H9 (cell line): Measurements from ENCODE around the gene MALL. TPM values are rescaled to one million over a fixed set of nuclear protein-coding genes. Genes with fewer than 3 reads are reported as not detected.

Experiments used
- DNase-seq: peaks from one replicate; pipeline ENCODE4 v3.0.0-alpha.2; 2017
- H2AFZ ChIP-seq: one replicate; pipeline ENCODE4 v1.6.1; 2013; ENCODE audit warnings: mild to moderate bottlenecking, low read length, control low read depth, moderate library complexity
- H2AK5ac ChIP-seq: 2 replicates; pipeline ENCODE4 v1.6.1; 2013; ENCODE audit warnings: low read length, control low read depth, mixed read lengths; ENCODE audit not compliant: insufficient read length
- H2BK120ac ChIP-seq: one replicate; pipeline ENCODE4 v1.6.1; 2013; ENCODE audit warnings: low read depth, mild to moderate bottlenecking, low read length, control low read depth, inconsistent platforms; ENCODE audit not compliant: poor library complexity, severe bottlenecking
- H2BK12ac ChIP-seq: 2 replicates; pipeline ENCODE4 v1.6.1; 2013; ENCODE audit warnings: low read length, control low read depth, mixed read lengths, low read depth; ENCODE audit not compliant: insufficient read length
- H2BK15ac ChIP-seq: 2 replicates; pipeline ENCODE4 v1.6.1; 2013; ENCODE audit warnings: low read depth, low read length, control low read depth
- H2BK20ac ChIP-seq: one replicate; pipeline ENCODE4 v1.6.1; 2013; ENCODE audit warnings: low read depth, mild to moderate bottlenecking, low read length, control low read depth, inconsistent platforms; ENCODE audit not compliant: poor library complexity, severe bottlenecking
- H2BK5ac ChIP-seq: 2 replicates; pipeline ENCODE4 v1.6.1; 2013; ENCODE audit warnings: low read length, control low read depth, mixed read lengths; ENCODE audit not compliant: insufficient read length
- H3K14ac ChIP-seq: 2 replicates; pipeline ENCODE4 v1.6.1; 2013; ENCODE audit warnings: low read length, control low read depth; ENCODE audit not compliant: insufficient read depth
- H3K18ac ChIP-seq: 2 replicates; pipeline ENCODE4 v1.6.1; 2013; ENCODE audit warnings: low read depth, mild to moderate bottlenecking, mixed read lengths, low read length, control low read depth; ENCODE audit not compliant: insufficient read length
- H3K23ac ChIP-seq: 2 replicates; pipeline ENCODE4 v1.6.1; 2013; ENCODE audit warnings: low read length, control low read depth, mixed read lengths, low read depth; ENCODE audit not compliant: insufficient read length
- H3K23me2 ChIP-seq: 2 replicates; pipeline ENCODE4 v1.6.1; 2013; ENCODE audit warnings: low read depth, mild to moderate bottlenecking, mixed read lengths, low read length, control low read depth; ENCODE audit not compliant: insufficient read length, poor library complexity, severe bottlenecking
- H3K27ac ChIP-seq: 2 replicates; pipeline ENCODE4 v1.5.1; 2013; ENCODE audit warnings: low read length, control low read depth, mixed read lengths, low read depth; ENCODE audit not compliant: insufficient read length
- H3K27me3 ChIP-seq: 2 replicates; pipeline ENCODE4 v1.6.1; 2013; ENCODE audit warnings: low read length, control low read depth, inconsistent platforms; ENCODE audit not compliant: insufficient read depth
- H3K4ac ChIP-seq: 2 replicates; pipeline ENCODE4 v1.6.1; 2013; ENCODE audit warnings: low read depth, mild to moderate bottlenecking, control low read depth, inconsistent platforms, low read length, moderate library complexity
- H3K4me1 ChIP-seq: 2 replicates; pipeline ENCODE4 v1.6.1; 2013; ENCODE audit warnings: low read length, control low read depth, inconsistent platforms; ENCODE audit not compliant: insufficient read depth
- H3K4me2 ChIP-seq: 2 replicates; pipeline ENCODE4 v1.6.1; 2013; ENCODE audit warnings: low read length, control low read depth, mixed read lengths; ENCODE audit not compliant: insufficient read length, insufficient read depth
- H3K56ac ChIP-seq: 2 replicates; pipeline ENCODE4 v1.6.1; 2013; ENCODE audit warnings: low read depth, mild to moderate bottlenecking, mixed read lengths, low read length, control low read depth; ENCODE audit not compliant: insufficient read length
- H3K79me1 ChIP-seq: 2 replicates; pipeline ENCODE4 v1.6.1; 2013; ENCODE audit warnings: low read depth, mild to moderate bottlenecking, moderate library complexity, low read length, control low read depth, inconsistent platforms; ENCODE audit not compliant: insufficient read depth, poor library complexity, severe bottlenecking
- H3K79me2 ChIP-seq: 2 replicates; pipeline ENCODE4 v1.6.1; 2013; ENCODE audit warnings: low read length, control low read depth, inconsistent platforms; ENCODE audit not compliant: insufficient read depth
- H3K9ac ChIP-seq: 2 replicates; pipeline ENCODE4 v1.6.1; 2013; ENCODE audit warnings: low read length, control low read depth, mixed read lengths; ENCODE audit not compliant: insufficient read length; ENCODE audit errors: extremely low read depth
- H3K9me3 ChIP-seq: one replicate; pipeline ENCODE4 v1.6.1; 2013; ENCODE audit warnings: low read depth, low read length, inconsistent platforms; ENCODE audit not compliant: control insufficient read depth
- H3T11ph ChIP-seq: one replicate; pipeline ENCODE4 v1.6.1; 2013; ENCODE audit warnings: mild to moderate bottlenecking, low read length, control low read depth, inconsistent platforms
- H4K20me1 ChIP-seq: one replicate; pipeline ENCODE4 v1.6.1; 2013; ENCODE audit not compliant: control insufficient read depth, insufficient read length, insufficient read depth
- H4K5ac ChIP-seq: 2 replicates; pipeline ENCODE4 v1.6.1; 2013; ENCODE audit warnings: low read depth, mild to moderate bottlenecking, mixed read lengths, low read length, control low read depth; ENCODE audit not compliant: insufficient read length
- H4K8ac ChIP-seq: replicated peaks from 2 replicates; pipeline ENCODE4 v1.6.1; 2013; ENCODE audit warnings: low read length, control low read depth, mixed read lengths, low read depth; ENCODE audit not compliant: insufficient read length
- H4K91ac ChIP-seq: 2 replicates; pipeline ENCODE4 v1.6.1; 2013; ENCODE audit warnings: low read depth, mild to moderate bottlenecking, moderate library complexity, mixed read lengths, low read length, control low read depth; ENCODE audit not compliant: insufficient read length
- H3K27ac Mint-ChIP-seq, 3 experiments: 2 replicates in 2 of 3; 3 replicates in 1 of 3; pipeline ENCODE4 v1.8.0; 2020 to 2021; ENCODE audit warnings: mixed read lengths in 3 of 3, mild to moderate bottlenecking in 1 of 3, moderate library complexity in 1 of 3
- H3K27me3 Mint-ChIP-seq: 2 replicates; pipeline ENCODE4 v1.8.0; 2021; ENCODE audit warnings: low read depth, mild to moderate bottlenecking, moderate library complexity, mixed read lengths
- H3K36me3 Mint-ChIP-seq, 3 experiments: 2 replicates in 2 of 3; 3 replicates in 1 of 3; pipeline ENCODE4 v1.8.0; 2020 to 2021; ENCODE audit warnings: low read depth in 3 of 3, mixed read lengths in 3 of 3; ENCODE audit not compliant: insufficient read depth in 1 of 3
- H3K4me1 Mint-ChIP-seq, 2 experiments: 2 replicates each; pipeline ENCODE4 v1.8.0; 2020; ENCODE audit warnings: mixed read lengths in 2 of 2
- H3K4me3 Mint-ChIP-seq, 2 experiments: 2 replicates in 1 of 2; 3 replicates in 1 of 2; pipeline ENCODE4 v1.8.0; 2020 to 2021; ENCODE audit warnings: mild to moderate bottlenecking in 2 of 2, mixed read lengths in 2 of 2, moderate library complexity in 1 of 2
- H3K9me3 Mint-ChIP-seq, 2 experiments: 2 replicates in 1 of 2; 3 replicates in 1 of 2; pipeline ENCODE4 v1.8.0; 2020; ENCODE audit warnings: mild to moderate bottlenecking in 2 of 2, mixed read lengths in 2 of 2, moderate library complexity in 1 of 2
- CTCF ChIP-seq: fragments of 200-600 bp; sonication (generic); conservative IDR thresholded peaks from 3 replicates; pipeline ENCODE4 v1.8.0; 2021; ENCODE audit warnings: antibody characterized with exemption, mild to moderate bottlenecking
- WGBS: extraction: QIAGEN DNeasy Blood & Tissue Kit; methylation state at CpG from one replicate; pipeline ENCODE4 v1.1.7; 2013; ENCODE audit warnings: missing lambda C conversion rate, low lambda C conversion rate, mixed read lengths; ENCODE audit not compliant: insufficient read length; ENCODE audit errors: extremely low coverage; 5-methylcytosine and 5-hydroxymethylcytosine counted together
- total RNA-seq: library from RNA; stranded (reverse); gene quantifications from 2 replicates; pipeline ENCODE4 v1.2.1, GENCODE V29; 2021

MALL gene
- total RNA-seq, 1 experiment from 2014 or later = 5.0 TPM

GRCh38 chr2:110116033-110116710, 550 bp upstream of the MALL start:
- no CpG with 5 or more reads among the region's 8 CpGs for WGBS

More at GRCh38 chr2:110116033-110116710, 550 bp upstream of the MALL start:
- no peaks in the 10 kb centered on the region for H3K79me1 ChIP-seq
- Mint-ChIP-seq H3K4me1 (peaks cover 10 to 15% of the 10 kb centered on the region in 2 experiments), H3K27ac (no peak overlapping the region), H3K36me3 (no peaks in the 10 kb centered on the region; a peak in 1 of 7 replicates), H3K4me3 (peak overlapping the region; percentile 53 to 76), H3K9me3 (peaks cover 0 to 2% of the 10 kb centered on the region in 2 experiments; a peak in 1 of 5 replicates), H3K27me3 (peaks cover 86% of the 10 kb centered on the region)
- peaks cover 9% of the 10 kb centered on the region for H3K23me2 ChIP-seq
- H3K9ac ChIP-seq = no peak overlapping the region
- no peak overlapping the region for H3K27ac ChIP-seq
- H2BK15ac ChIP-seq = no peak overlapping the region
- no peak overlapping the region for H2AFZ ChIP-seq
- H2BK20ac ChIP-seq = no peak overlapping the region
- H3K18ac ChIP-seq = no peak overlapping the region
- no peaks in the 10 kb centered on the region for H3K79me2 ChIP-seq
- H3K4me2 ChIP-seq = peak overlapping the region; percentile 51
- H3K23ac ChIP-seq = no peak overlapping the region
- peak; percentile 71 for DNase-seq
- H3K9me3 ChIP-seq = no peaks in the 10 kb centered on the region
- H3T11ph ChIP-seq = no peak overlapping the region
- TF ChIP-seq CTCF = peak; percentile 70
- no peak overlapping the region for H2AK5ac ChIP-seq
- no peak overlapping the region for H2BK5ac ChIP-seq
- H3K56ac ChIP-seq = no peak overlapping the region
- H3K4me1 ChIP-seq = peaks cover 3% of the 10 kb centered on the region; the same call in 1 of the 2 replicates
- no peak overlapping the region for H4K5ac ChIP-seq
- peaks cover 8% of the 10 kb centered on the region; the same call in 1 of the 2 replicates for H3K27me3 ChIP-seq
- no peak overlapping the region for H4K8ac ChIP-seq
- H4K20me1 ChIP-seq = no peaks in the 10 kb centered on the region
- no peak overlapping the region for H3K4ac ChIP-seq
- H2BK120ac ChIP-seq = no peak overlapping the region
- no peak overlapping the region for H4K91ac ChIP-seq
- no peak overlapping the region for H3K14ac ChIP-seq
- no peak overlapping the region for H2BK12ac ChIP-seq
